ENCODE data around the gene UROC1. TPM values are rescaled to one million over a fixed set of nuclear protein-coding genes. Genes with fewer than 3 reads are reported as not detected.

UROC1 gene
- total and polyA plus RNA-seq, 9 of the 15 experiments (the other 6 are each of a cell fraction or from before 2014, with no cell fraction given) = not detected

DNA sequence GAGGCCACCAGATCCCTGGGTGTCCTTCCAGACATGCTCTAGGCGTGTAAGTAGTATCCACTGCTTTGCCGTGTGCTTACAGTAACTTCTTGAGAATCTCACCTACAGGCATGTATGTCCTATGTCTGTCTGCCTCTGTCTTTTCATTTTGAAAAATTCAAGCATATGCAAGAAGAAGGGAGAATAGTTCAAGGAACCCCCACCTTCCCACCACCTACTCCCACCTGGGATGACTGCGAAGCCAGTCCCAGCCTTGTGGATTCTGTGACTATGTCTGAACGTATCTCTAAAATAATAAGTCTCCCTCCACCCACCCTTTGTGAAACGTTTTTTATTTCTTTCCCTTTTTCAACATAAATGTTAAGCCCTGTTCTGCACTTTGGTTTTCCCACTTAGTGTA, 21.4 kb upstream of the UROC1 start (continued):
- TF ChIP-seq, protein P1, sequence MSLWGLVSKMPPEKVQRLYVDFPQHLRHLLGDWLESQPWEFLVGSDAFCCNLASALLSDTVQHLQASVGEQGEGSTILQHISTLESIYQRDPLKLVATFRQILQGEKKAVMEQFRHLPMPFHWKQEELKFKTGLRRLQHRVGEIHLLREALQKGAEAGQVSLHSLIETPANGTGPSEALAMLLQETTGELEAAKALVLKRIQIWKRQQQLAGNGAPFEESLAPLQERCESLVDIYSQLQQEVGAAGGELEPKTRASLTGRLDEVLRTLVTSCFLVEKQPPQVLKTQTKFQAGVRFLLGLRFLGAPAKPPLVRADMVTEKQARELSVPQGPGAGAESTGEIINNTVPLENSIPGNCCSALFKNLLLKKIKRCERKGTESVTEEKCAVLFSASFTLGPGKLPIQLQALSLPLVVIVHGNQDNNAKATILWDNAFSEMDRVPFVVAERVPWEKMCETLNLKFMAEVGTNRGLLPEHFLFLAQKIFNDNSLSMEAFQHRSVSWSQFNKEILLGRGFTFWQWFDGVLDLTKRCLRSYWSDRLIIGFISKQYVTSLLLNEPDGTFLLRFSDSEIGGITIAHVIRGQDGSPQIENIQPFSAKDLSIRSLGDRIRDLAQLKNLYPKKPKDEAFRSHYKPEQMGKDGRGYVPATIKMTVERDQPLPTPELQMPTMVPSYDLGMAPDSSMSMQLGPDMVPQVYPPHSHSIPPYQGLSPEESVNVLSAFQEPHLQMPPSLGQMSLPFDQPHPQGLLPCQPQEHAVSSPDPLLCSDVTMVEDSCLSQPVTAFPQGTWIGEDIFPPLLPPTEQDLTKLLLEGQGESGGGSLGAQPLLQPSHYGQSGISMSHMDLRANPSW (CRISPR knock-in tag; IDR thresholded peaks at IDR 0.05) = no peak
- TF ChIP-seq GTF2B (IDR thresholded peaks at IDR 0.05; ENCODE audit: extremely low read depth, insufficient read length) (no peak), ZC3H4 (CRISPR knock-in tag; IDR thresholded peaks at IDR 0.05; ENCODE audit: borderline replicate concordance) (no peak)

- POLR2A ChIA-PET = interaction anchor here (0.5 to 0.6 kb wide), 3 partner anchors 9 to 103 kb away, joined by 3 to 4 read pairs (median 3); no protein-coding TSS in a partner anchor
- no peak for FAIRE-seq
Observed at GRCh38 chr3:126538316-126538715, 20.7 kb upstream of the UROC1 start.

More at GRCh38 chr3:126538316-126538715, 20.7 kb upstream of the UROC1 start:
- Histone ChIP-seq H3K27ac (ENCODE audit: extremely low read depth, low read depth, low read length) (no peak overlapping the region), H3K4me2 (ENCODE audit: insufficient read depth, low read length) (no peak overlapping the region), H3K79me2 (ENCODE audit: control insufficient read depth, insufficient read depth, low read length) (no peaks in the 10 kb centered on the region), H3K9me3 (replicated peaks; ENCODE audit: control insufficient read depth, insufficient read depth, low read depth, low read length) (peaks cover 2% of the 10 kb centered on the region), H3K27me3 (ENCODE audit: control insufficient read depth in 2 of 2, insufficient read depth in 2 of 2, low read length in 2 of 2) (peaks cover 0 to 6% of the 10 kb centered on the region in 2 experiments; a peak in 1 of 5 replicates), H3K4me1 (replicated peaks in 1 of 2; ENCODE audit: control insufficient read depth in 2 of 2, insufficient read depth in 2 of 2, low read length in 2 of 2) (peaks cover 14 to 23% of the 10 kb centered on the region in 2 experiments), H3K9me1 (ENCODE audit: control insufficient read depth, insufficient read depth, low read length) (no peaks in the 10 kb centered on the region), H2AFZ (ENCODE audit: low read depth, low read length) (no peak overlapping the region), H3K9ac (ENCODE audit: insufficient read depth in 1 of 2, low read depth in 2 of 2, low read length in 2 of 2) (no peak overlapping the region), H4K20me1 (replicated peaks; ENCODE audit: control insufficient read depth, insufficient read depth, low read length) (no peaks in the 10 kb centered on the region), H3K36me3 (ENCODE audit: control insufficient read depth, insufficient read depth, low read length) (no peaks in the 10 kb centered on the region), H3K4me3 (no peak overlapping the region)
- in situ Hi-C loops (cut with MboI) = no loop called here
- 20% methylated on average over 6 of the region's 9 CpGs for WGBS (ENCODE audit: insufficient coverage, low coverage, missing lambda C conversion rate)
- ATAC-seq = no peak
- intact Hi-C loops (cut with micrococcal nuclease) = no loop called here
- CTCF ChIA-PET (ENCODE audit: low intra/inter-chr PET ratio) = no interaction called here
- no TSS peak for BruUV-seq (replicated peaks)
- TF ChIP-seq TAF15 (IDR thresholded peaks at IDR 0.05; ENCODE audit: low read depth, low read length) (no peak), FIP1L1 (IDR thresholded peaks at IDR 0.05; ENCODE audit: low read depth, low read length, poor library complexity, severe bottlenecking) (no peak), HDAC8 (tag; IDR thresholded peaks at IDR 0.05) (no peak), ZNF146 (CRISPR knock-in tag; IDR thresholded peaks at IDR 0.05; ENCODE audit: unreplicated experiment) (no peak), POLR2H (tag; IDR thresholded peaks at IDR 0.05; ENCODE audit: low read depth) (no peak), ZNF408 (CRISPR knock-in tag; IDR thresholded peaks at IDR 0.05; ENCODE audit: low read depth) (no peak), HNRNPLL (IDR thresholded peaks at IDR 0.05; ENCODE audit: low read depth, low read length, poor library complexity, severe bottlenecking) (no peak), ZC3H8 (IDR thresholded peaks at IDR 0.05) (no peak)
- TF ChIP-seq, protein P2, sequence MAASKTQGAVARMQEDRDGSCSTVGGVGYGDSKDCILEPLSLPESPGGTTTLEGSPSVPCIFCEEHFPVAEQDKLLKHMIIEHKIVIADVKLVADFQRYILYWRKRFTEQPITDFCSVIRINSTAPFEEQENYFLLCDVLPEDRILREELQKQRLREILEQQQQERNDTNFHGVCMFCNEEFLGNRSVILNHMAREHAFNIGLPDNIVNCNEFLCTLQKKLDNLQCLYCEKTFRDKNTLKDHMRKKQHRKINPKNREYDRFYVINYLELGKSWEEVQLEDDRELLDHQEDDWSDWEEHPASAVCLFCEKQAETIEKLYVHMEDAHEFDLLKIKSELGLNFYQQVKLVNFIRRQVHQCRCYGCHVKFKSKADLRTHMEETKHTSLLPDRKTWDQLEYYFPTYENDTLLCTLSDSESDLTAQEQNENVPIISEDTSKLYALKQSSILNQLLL (CRISPR knock-in tag; IDR thresholded peaks at IDR 0.05; ENCODE audit: borderline replicate concordance) = no peak
- DNase-seq (ENCODE audit: extremely low read depth in 1 of 4, low spot score in 3 of 4) = no peak
